ENCODE measurements around the gene FSTL3. TPM values are rescaled to one million over a fixed set of nuclear protein-coding genes. Genes with fewer than 3 reads are reported as not detected.
"Not testable (repeated sequence)": the region's sequence is repeated elsewhere in the genome, so short reads cannot be mapped to it uniquely, and the experiment has no call there.

The FSTL3 gene
- total RNA-seq, 2 experiments from 2014 or later, result 1.6 to 2.1 TPM

DNA sequence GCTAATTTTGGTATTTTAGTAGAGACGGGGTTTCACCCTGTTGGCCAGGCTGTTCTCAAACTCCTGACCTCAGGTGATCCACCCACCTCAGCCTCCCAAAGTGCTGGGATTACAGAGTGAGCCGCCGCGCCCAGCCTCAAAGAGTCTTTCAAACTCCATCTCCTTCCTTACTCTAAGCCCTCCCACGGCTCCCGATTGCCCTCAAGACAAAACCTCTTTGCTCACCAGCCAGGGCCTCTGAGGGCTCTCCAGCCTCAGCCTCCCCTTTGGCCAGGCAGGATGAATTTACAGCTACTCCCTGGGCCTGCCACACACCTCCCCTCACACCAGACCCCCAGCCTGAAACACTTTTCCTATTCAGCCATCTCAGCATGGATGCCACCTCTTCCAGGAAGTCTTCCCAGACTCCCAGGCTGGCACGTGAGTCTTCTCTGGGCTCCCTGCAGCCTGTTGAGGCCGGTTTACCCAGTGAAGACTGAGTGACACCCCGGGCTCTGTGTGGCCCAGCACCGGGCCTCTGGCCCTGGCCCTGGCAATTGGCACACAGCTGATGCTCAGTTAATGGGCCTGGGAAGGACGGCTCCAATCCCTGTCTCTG is 11.5 kb downstream of the FSTL3 start:
- Mint-ChIP-seq H3K36me3 (ENCODE audit: low read depth) (no peaks in the 10 kb centered on the region), H3K27me3 (no peaks in the 10 kb centered on the region), H3K4me1 (no peaks in the 10 kb centered on the region), H3K4me3 (no peak overlapping the region), H3K27ac (peak overlapping the region; percentile 50), H3K9me3 (no peaks in the 10 kb centered on the region)
- POLR2A ChIA-PET, result no interaction called here
- CTCF ChIA-PET, result no interaction called here
- no peak for DNase-seq

DNA sequence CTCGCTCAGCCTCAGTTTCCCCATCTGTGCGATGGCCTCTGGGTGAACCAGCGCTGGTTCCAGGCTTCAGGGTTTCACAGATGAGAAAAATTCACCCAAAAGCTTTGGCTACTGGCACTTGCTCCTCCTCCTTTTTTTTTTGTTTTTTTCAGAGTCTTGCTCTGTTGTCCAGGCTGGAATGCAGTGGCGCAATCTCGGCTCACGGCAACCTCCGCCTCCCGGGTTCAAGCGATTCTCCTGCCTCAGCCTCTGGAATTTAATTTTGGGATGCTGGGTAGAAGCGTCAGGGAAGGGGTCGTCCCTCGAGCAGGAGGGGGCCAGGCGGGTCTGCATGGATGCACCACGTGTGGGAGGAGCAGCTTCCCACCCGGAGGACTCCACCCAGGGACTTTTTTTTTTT is 12.0 kb downstream of the FSTL3 start:
- ChIA-PET CTCF (no interaction called here), POLR2A (no interaction called here)
- Mint-ChIP-seq H3K36me3 (ENCODE audit: low read depth) (no peaks in the 10 kb centered on the region), H3K4me3 (no peak overlapping the region), H3K4me1 (no peaks in the 10 kb centered on the region), H3K9me3 (no peaks in the 10 kb centered on the region), H3K27ac (no peak overlapping the region), H3K27me3 (no peaks in the 10 kb centered on the region)
- no peak for DNase-seq

DNA sequence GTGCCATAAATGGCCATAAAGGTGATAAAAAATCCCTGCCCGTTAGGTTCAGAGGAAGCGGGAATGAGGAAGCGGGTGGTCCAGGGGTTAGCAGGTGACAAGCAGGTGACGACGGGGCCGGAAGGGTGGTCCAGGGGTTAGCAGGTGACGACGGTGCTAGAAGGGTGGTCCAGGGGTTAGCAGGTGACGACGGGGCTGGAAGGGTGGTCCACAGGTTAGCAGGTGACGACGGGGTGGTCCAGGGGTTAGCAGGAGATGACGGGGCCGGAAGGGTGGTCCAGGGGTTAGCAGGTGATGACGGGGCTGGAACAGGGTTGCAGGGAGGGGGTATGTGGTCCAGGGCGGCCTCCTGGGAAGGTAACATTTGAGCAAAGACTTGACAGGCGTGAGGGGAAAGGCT is 12.8 kb downstream of the FSTL3 start:
- no peaks in the 10 kb centered on the region for H3K27me3 Mint-ChIP-seq
- H3K4me1 Mint-ChIP-seq, result no peaks in the 10 kb centered on the region
- no peaks in the 10 kb centered on the region for H3K9me3 Mint-ChIP-seq
- CTCF ChIA-PET, result no interaction called here
- no peak for DNase-seq
- POLR2A ChIA-PET, result no interaction called here
- H3K27ac Mint-ChIP-seq, result no peak overlapping the region
- H3K36me3 Mint-ChIP-seq (ENCODE audit: low read depth), result no peaks in the 10 kb centered on the region
- no peak overlapping the region for H3K4me3 Mint-ChIP-seq

DNA sequence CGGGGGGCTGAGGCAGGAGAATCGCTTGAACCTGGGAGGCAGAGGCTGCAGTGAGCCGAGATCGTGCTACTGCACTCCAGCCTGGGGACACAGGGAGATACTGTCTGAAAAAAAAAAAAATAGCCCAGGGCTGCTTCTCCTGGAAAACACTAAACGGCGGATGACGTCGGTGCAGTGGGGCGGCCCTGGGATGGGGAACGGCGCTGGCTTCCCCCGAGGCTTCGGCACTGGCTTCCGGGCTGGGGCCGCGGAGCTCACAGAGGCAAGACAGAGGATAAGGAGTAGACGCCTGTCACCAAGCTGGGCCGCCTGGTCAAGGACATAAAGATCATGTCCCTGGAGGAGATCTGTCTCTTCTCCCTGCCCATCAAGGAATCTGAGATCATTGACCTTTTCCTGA is 14.0 kb downstream of the FSTL3 start:
- Mint-ChIP-seq H3K36me3 (ENCODE audit: low read depth) (no peaks in the 10 kb centered on the region), H3K27ac (no peak overlapping the region), H3K4me3 (no peak overlapping the region), H3K4me1 (no peaks in the 10 kb centered on the region), H3K27me3 (peaks cover 9% of the 10 kb centered on the region), H3K9me3 (no peaks in the 10 kb centered on the region)
- DNase-seq, result no peak
- ChIA-PET CTCF (interaction anchor here (0.6 kb wide), 1 partner anchor 32 kb away, joined by 3 read pairs; no protein-coding TSS in a partner anchor), POLR2A (no interaction called here)

GRCh38 chr19:694481-695351 is 18.5 kb downstream of the FSTL3 start:
- H3K4me1 Mint-ChIP-seq, result no peaks in the 10 kb centered on the region
- H3K36me3 Mint-ChIP-seq (ENCODE audit: low read depth), result no peaks in the 10 kb centered on the region
- no peak for DNase-seq
- H3K27me3 Mint-ChIP-seq, result peaks cover 14% of the 10 kb centered on the region
- H3K27ac Mint-ChIP-seq, result no peak overlapping the region
- no peaks in the 10 kb centered on the region for H3K9me3 Mint-ChIP-seq
- CTCF ChIA-PET, result interaction anchor here (0.9 to 1.6 kb wide), 3 partner anchors 14 to 162 kb away, joined by 3 to 5 read pairs (median 3); no protein-coding TSS in a partner anchor
- H3K4me3 Mint-ChIP-seq, result no peak overlapping the region
- POLR2A ChIA-PET, result no interaction called here

GRCh38 chr19:695352-695949 is 19.3 kb downstream of the FSTL3 start, which contains the start of gene PRSS57:
Gene PRSS57 (minus strand): TSS chr19:695452. CDS start chr19:695430, 22 bp downstream.
- POLR2A ChIA-PET, result no interaction called here
- Mint-ChIP-seq H3K4me3 (no peak within 1 kb of the TSS), H3K36me3 (ENCODE audit: low read depth) (no peaks in the 10 kb centered on the region)

DNA sequence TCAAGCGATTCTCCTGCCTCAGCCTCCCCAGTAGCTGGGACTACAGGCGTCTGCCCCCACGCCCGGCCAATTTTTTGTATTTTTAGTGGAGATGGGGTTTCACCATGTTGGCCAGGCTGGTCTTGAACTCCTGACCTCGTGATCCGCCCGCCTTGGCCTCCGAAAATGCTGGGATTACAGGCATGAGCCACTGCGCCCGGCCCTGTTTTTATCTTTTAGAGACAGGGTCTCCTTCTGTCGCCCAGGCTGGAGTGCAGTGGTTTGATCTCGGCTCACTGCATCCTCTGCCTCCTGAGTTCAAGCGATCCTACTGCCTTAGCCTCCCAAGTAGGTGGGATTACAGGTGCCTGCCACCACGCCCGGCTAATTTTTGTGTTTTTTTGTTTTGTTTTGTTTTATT is 22.3 kb downstream of the FSTL3 start:
- DNase-seq; H3K4me1 Mint-ChIP-seq; POLR2A ChIA-PET; H3K4me3 Mint-ChIP-seq; H3K27ac Mint-ChIP-seq; H3K36me3 Mint-ChIP-seq (ENCODE audit: low read depth); H3K9me3 Mint-ChIP-seq: not testable (repeated sequence)
- CTCF ChIA-PET, result interaction anchor here (0.6 to 1.2 kb wide), 2 partner anchors 9 to 283 kb away, joined by 3 to 4 read pairs; no protein-coding TSS in a partner anchor
- H3K27me3 Mint-ChIP-seq, result peaks cover 21% of the 10 kb centered on the region

More at GRCh38 chr19:695352-695949, 19.3 kb downstream of the FSTL3 start, which contains the start of gene PRSS57:
- CTCF ChIA-PET, result interaction anchor here (1.6 kb wide), 1 partner anchor 39 kb away, joined by 5 read pairs; no protein-coding TSS in a partner anchor
- no peaks in the 10 kb centered on the region for H3K9me3 Mint-ChIP-seq
- no peak for DNase-seq
- no peaks in the 10 kb centered on the region for H3K4me1 Mint-ChIP-seq
- H3K27me3 Mint-ChIP-seq, result peaks cover 14% of the 10 kb centered on the region
- H3K27ac Mint-ChIP-seq, result no peak within 1 kb of the TSS

DNA sequence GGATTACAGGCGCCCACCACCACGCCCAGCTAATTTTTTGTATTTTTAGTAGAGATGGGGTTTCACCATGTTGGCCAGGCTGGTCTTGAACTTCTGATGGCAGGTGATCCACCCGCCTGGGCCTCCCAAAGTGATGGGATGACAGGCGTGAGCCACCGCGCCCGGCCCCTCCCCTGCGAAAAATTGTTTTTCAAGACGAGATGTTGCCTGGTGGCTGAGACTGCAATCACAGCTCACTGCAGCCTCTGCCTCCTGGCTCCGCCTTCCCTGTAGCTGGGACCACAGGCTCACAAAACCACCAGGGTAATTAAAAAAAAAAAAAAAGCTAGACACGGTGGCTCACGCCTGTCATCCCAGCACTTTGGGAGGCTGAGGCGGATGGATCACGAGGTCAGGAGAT is 23.7 kb downstream of the FSTL3 start:
- H3K36me3 Mint-ChIP-seq (ENCODE audit: low read depth); H3K4me3 Mint-ChIP-seq; POLR2A ChIA-PET; H3K27ac Mint-ChIP-seq; DNase-seq; H3K9me3 Mint-ChIP-seq: not testable (repeated sequence)
- peaks cover 13% of the 10 kb centered on the region for H3K27me3 Mint-ChIP-seq
- CTCF ChIA-PET, result interaction anchor here (1.2 kb wide), 1 partner anchor 29 kb away, joined by 4 read pairs; no protein-coding TSS in a partner anchor
- H3K4me1 Mint-ChIP-seq, result peaks cover 16% of the 10 kb centered on the region

DNA sequence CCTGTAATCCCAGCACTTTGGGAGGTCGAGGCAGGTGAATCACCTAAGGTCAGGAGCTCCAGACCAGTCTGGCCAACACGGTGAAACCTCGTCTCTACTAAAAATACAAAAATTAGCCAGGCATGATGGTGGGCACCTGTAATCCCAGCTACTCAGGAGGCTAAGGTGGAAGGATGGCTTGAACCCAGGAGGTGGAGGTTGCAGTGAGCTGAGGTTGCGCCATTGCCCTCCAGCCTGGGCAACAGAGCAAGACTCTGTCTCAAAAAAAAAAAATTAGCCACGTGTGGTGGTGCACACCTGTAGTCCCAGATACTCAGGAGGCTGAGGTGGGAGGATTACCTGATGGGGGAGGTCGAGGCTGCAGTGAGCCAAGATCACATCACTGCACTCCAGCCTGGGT is 26.7 kb downstream of the FSTL3 start:
- Mint-ChIP-seq H3K4me1 (peaks cover 16% of the 10 kb centered on the region), H3K27me3 (peaks cover 19% of the 10 kb centered on the region)
- H3K9me3 Mint-ChIP-seq; H3K4me3 Mint-ChIP-seq; POLR2A ChIA-PET; DNase-seq; H3K27ac Mint-ChIP-seq; H3K36me3 Mint-ChIP-seq (ENCODE audit: low read depth): not testable (repeated sequence)
- CTCF ChIA-PET, result interaction anchor here (0.7 to 1.5 kb wide), 3 partner anchors 22 to 141 kb away, joined by 3 to 4 read pairs (median 3); no protein-coding TSS in a partner anchor

GRCh38 chr19:703329-703650 is 27.1 kb downstream of the FSTL3 start:
- DNase-seq, result no peak
- ChIA-PET CTCF (interaction anchor here (1.2 to 1.5 kb wide), 2 partner anchors 23 to 31 kb away, joined by 3 to 4 read pairs; no protein-coding TSS in a partner anchor), POLR2A (no interaction called here)
- peaks cover 23% of the 10 kb centered on the region for H3K27me3 Mint-ChIP-seq
- H3K9me3 Mint-ChIP-seq, result no peaks in the 10 kb centered on the region
- no peak overlapping the region for H3K27ac Mint-ChIP-seq
- H3K4me3 Mint-ChIP-seq, result no peak overlapping the region
- peaks cover 16% of the 10 kb centered on the region for H3K4me1 Mint-ChIP-seq
- H3K36me3 Mint-ChIP-seq (ENCODE audit: low read depth), result no peaks in the 10 kb centered on the region

DNA sequence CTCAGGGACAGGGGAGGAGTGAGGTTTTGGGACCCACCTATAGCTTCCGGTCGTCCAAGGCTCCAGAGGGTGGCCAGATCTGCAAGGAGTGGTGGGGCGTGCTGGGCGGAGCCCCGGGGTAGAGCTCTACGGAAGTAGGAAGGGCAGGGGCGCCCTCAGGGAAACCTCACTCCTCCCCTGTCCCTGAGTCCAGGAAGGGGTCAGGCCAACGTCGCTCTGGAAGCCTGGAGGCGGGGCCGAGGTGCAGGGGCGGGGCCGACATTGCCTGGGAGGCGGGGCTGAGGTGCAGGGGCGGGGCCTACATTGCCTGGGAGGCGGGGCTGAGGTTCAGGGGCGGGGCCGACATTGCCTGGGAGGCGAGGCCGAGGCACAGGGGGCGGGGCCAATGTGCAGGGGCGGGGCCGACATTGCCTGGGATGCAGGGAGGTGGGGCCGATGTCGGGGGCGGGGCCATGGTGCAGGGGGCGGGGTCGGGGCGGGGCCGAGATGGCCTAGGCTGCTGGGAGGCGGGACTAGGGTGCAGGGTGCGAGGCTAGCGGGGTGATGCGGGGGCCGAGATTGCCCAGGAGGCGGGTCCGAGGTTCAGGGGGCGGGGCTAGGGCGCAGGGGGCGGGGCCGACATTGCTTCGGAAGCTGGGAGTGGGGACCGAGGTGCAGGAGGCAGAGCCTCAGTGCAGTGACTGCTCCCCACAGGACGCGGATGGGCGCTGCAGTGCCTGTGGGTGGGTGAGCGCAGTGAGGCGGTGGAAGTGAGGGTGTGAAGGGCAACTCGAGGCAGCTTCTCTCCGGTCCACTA is 27.7 kb downstream of the FSTL3 start:
- Mint-ChIP-seq H3K27ac (no peak overlapping the region), H3K4me3 (no peak overlapping the region), H3K36me3 (ENCODE audit: low read depth) (no peaks in the 10 kb centered on the region), H3K27me3 (peaks cover 23% of the 10 kb centered on the region), H3K9me3 (no peaks in the 10 kb centered on the region), H3K4me1 (peaks cover 16% of the 10 kb centered on the region)
- DNase-seq, result peak; percentile 64
- CTCF ChIA-PET, result interaction anchor here (1.2 to 1.5 kb wide), 2 partner anchors 23 to 30 kb away, joined by 3 to 4 read pairs; no protein-coding TSS in a partner anchor
- POLR2A ChIA-PET, result no interaction called here

GRCh38 chr19:704447-704741 is 28.2 kb downstream of the FSTL3 start:
- H3K36me3 Mint-ChIP-seq (ENCODE audit: low read depth), result no peaks in the 10 kb centered on the region
- H3K27ac Mint-ChIP-seq, result no peak overlapping the region
- ChIA-PET CTCF (no interaction called here), POLR2A (no interaction called here)
- DNase-seq, result no peak
- no peaks in the 10 kb centered on the region for H3K9me3 Mint-ChIP-seq
- H3K4me1 Mint-ChIP-seq, result peaks cover 16% of the 10 kb centered on the region
- peaks cover 23% of the 10 kb centered on the region for H3K27me3 Mint-ChIP-seq
- no peak overlapping the region for H3K4me3 Mint-ChIP-seq
